Naive B cell (primary cell): ENCODE results near the gene CSF1. TPM values are rescaled to one million over a fixed set of nuclear protein-coding genes. Genes with fewer than 3 reads are reported as not detected.
A peak's percentile ranks its signal among the peaks of the same experiment; 100 is the strongest.
"Not testable (repeated sequence)": the region's sequence is repeated elsewhere in the genome, so short reads cannot be mapped to it uniquely, and the experiment has no call there.

ENCODE experiments used
- ATAC-seq, 2 donors: fragments of 150-1000 bp; cut with Tn5 transposase; 2 replicates each; pipeline ENCODE4 v1.10.0; 2021; ENCODE audit warnings: low read depth in 2 of 2, mild to moderate bottlenecking in 2 of 2, moderate library complexity in 2 of 2
- DNase-seq: peaks from one replicate; pipeline ENCODE4 v3.0.0; 2022
- H3K27ac Mint-ChIP-seq, 6 donors: one replicate each; pipeline ENCODE4 v1.8.0; 2020 to 2022; ENCODE audit warnings: mild to moderate bottlenecking in 6 of 6, mixed read lengths in 6 of 6, moderate library complexity in 5 of 6, inconsistent platforms in 2 of 6
- H3K27me3 Mint-ChIP-seq, 3 donors: one replicate each; pipeline ENCODE4 v1.8.0; 2021 to 2022; ENCODE audit warnings: mixed read lengths in 3 of 3, mild to moderate bottlenecking in 1 of 3
- H3K36me3 Mint-ChIP-seq, 2 donors: one replicate each; pipeline ENCODE4 v1.8.0; 2020 to 2022; ENCODE audit warnings: mixed read lengths in 2 of 2, inconsistent platforms in 1 of 2, mild to moderate bottlenecking in 1 of 2
- H3K4me1 Mint-ChIP-seq, 3 donors: one replicate each; pipeline ENCODE4 v1.8.0; 2020 to 2022; ENCODE audit warnings: mixed read lengths in 3 of 3, inconsistent platforms in 1 of 3, mild to moderate bottlenecking in 1 of 3, moderate library complexity in 1 of 3
- H3K4me3 Mint-ChIP-seq, 8 donors: one replicate each; pipeline ENCODE4 v1.8.0; 2020 to 2022; ENCODE audit warnings: mild to moderate bottlenecking in 8 of 8, mixed read lengths in 8 of 8, moderate library complexity in 8 of 8, inconsistent platforms in 2 of 8
- H3K9me3 Mint-ChIP-seq, 7 donors: one replicate each; pipeline ENCODE4 v1.8.0; 2020 to 2022; ENCODE audit warnings: mixed read lengths in 7 of 7, mild to moderate bottlenecking in 5 of 7, inconsistent platforms in 2 of 7, moderate library complexity in 1 of 7
- polyA plus RNA-seq, 6 donors: library from polyadenylated mRNA; unstranded; fragments of 300-500 nt; fragmentation: Illumina TruSeq; gene quantifications; one replicate each; pipeline ENCODE4 v1.2.3, GENCODE V29; 2021; ENCODE audit warnings: low read depth in 6 of 6

The CSF1 gene
- polyA plus RNA-seq, result under 1 TPM in 3 of 6 donors, not detected in 3; 0.23 to 0.60 (median 0.43) TPM

GRCh38 chr1:109910123-109910962 lies at the start of gene CSF1:
Gene CSF1 (plus strand): TSS chr1:109910849. CDS start chr1:109911024, 175 bp downstream.
- no peaks in the 10 kb centered on the region for H3K9me3 Mint-ChIP-seq
- H3K4me3 Mint-ChIP-seq, result peak within 1 kb of the TSS; percentile 79 to 93 (median 86)
- peaks cover 29 to 40% (median 36%) of the 10 kb centered on the region in 3 donors for H3K4me1 Mint-ChIP-seq
- H3K36me3 Mint-ChIP-seq, result no peaks in the 10 kb centered on the region
- peak; percentile 33 for DNase-seq
- peak; percentile 17 to 21 for ATAC-seq
- peak within 1 kb of the TSS in 5 of 6 donors; percentile 49 to 74 (median 54) for H3K27ac Mint-ChIP-seq
- H3K27me3 Mint-ChIP-seq, result peaks cover 62 to 87% (median 84%) of the 10 kb centered on the region in 3 donors

- ATAC-seq, H3K36me3 Mint-ChIP-seq, H3K4me1 Mint-ChIP-seq, H3K4me3 Mint-ChIP-seq, DNase-seq, H3K27ac Mint-ChIP-seq: not testable (repeated sequence)
- Mint-ChIP-seq H3K9me3 (peaks cover 2 to 13% (median 7%) of the 10 kb centered on the region in 7 donors), H3K27me3 (peaks cover 18 to 29% (median 28%) of the 10 kb centered on the region in 3 donors)
Observed at GRCh38 chr1:109861616-109862015, 49.0 kb upstream of the CSF1 start.

- ATAC-seq (no peak), DNase-seq (no peak)
- no peak overlapping the region for H3K27ac Mint-ChIP-seq
- peaks cover 9 to 16% (median 15%) of the 10 kb centered on the region in 3 donors for H3K27me3 Mint-ChIP-seq
- no peaks in the 10 kb centered on the region for H3K36me3 Mint-ChIP-seq
- peaks cover 2 to 13% (median 7%) of the 10 kb centered on the region in 7 donors for H3K9me3 Mint-ChIP-seq
- H3K4me3 Mint-ChIP-seq, result no peak overlapping the region
- H3K4me1 Mint-ChIP-seq, result peaks cover 0 to 6% (median 4%) of the 10 kb centered on the region in 3 donors
Observed at GRCh38 chr1:109863667-109864046, 47.0 kb upstream of the CSF1 start.

GRCh38 chr1:109864047-109864822 lies 46.4 kb upstream of the CSF1 start:
- peaks cover 0 to 6% (median 4%) of the 10 kb centered on the region in 3 donors for H3K4me1 Mint-ChIP-seq
- ATAC-seq (no peak), DNase-seq (no peak)
- H3K4me3 Mint-ChIP-seq, result no peak overlapping the region
- H3K36me3 Mint-ChIP-seq, result no peaks in the 10 kb centered on the region
- H3K9me3 Mint-ChIP-seq, result peaks cover 2 to 13% (median 7%) of the 10 kb centered on the region in 7 donors
- H3K27me3 Mint-ChIP-seq, result peaks cover 9 to 14% (median 13%) of the 10 kb centered on the region in 3 donors
- no peak overlapping the region for H3K27ac Mint-ChIP-seq

GRCh38 chr1:109864930-109865612 lies 45.6 kb upstream of the CSF1 start:
- Mint-ChIP-seq H3K9me3 (peaks cover 2 to 13% (median 7%) of the 10 kb centered on the region in 7 donors), H3K27me3 (peaks cover 4 to 5% (median 5%) of the 10 kb centered on the region in 3 donors), H3K27ac (no peak overlapping the region), H3K4me1 (peaks cover 0 to 6% (median 4%) of the 10 kb centered on the region in 3 donors), H3K4me3 (no peak overlapping the region), H3K36me3 (no peaks in the 10 kb centered on the region)
- ATAC-seq, result no peak
- no peak for DNase-seq

GRCh38 chr1:109866071-109866470 lies 44.6 kb upstream of the CSF1 start:
- H3K27ac Mint-ChIP-seq, result no peak overlapping the region
- peaks cover 0 to 4% (median 0%) of the 10 kb centered on the region in 3 donors for H3K27me3 Mint-ChIP-seq
- no peaks in the 10 kb centered on the region for H3K36me3 Mint-ChIP-seq
- peaks cover 0 to 6% (median 4%) of the 10 kb centered on the region in 3 donors for H3K4me1 Mint-ChIP-seq
- ATAC-seq (no peak), DNase-seq (no peak)
- peaks cover 2 to 13% (median 4%) of the 10 kb centered on the region in 7 donors for H3K9me3 Mint-ChIP-seq
- H3K4me3 Mint-ChIP-seq, result no peak overlapping the region

GRCh38 chr1:109873278-109874175 lies 37.1 kb upstream of the CSF1 start:
- Mint-ChIP-seq H3K27ac (no peak overlapping the region), H3K9me3 (no peaks in the 10 kb centered on the region), H3K4me3 (no peak overlapping the region), H3K4me1 (peaks cover 13 to 24% (median 23%) of the 10 kb centered on the region in 3 donors), H3K27me3 (peaks cover 21 to 40% (median 36%) of the 10 kb centered on the region in 3 donors), H3K36me3 (peaks cover 0 to 4% of the 10 kb centered on the region in 2 donors)
- ATAC-seq (no peak), DNase-seq (no peak)

GRCh38 chr1:109874445-109874844 lies 36.2 kb upstream of the CSF1 start:
- DNase-seq (no peak), ATAC-seq (no peak)
- no peak overlapping the region for H3K4me3 Mint-ChIP-seq
- peak overlapping the region in 1 of 6 donors; percentile 55 for H3K27ac Mint-ChIP-seq
- peaks cover 21 to 40% (median 36%) of the 10 kb centered on the region in 3 donors for H3K27me3 Mint-ChIP-seq
- peaks cover 0 to 4% of the 10 kb centered on the region in 2 donors for H3K36me3 Mint-ChIP-seq
- H3K4me1 Mint-ChIP-seq, result peaks cover 13 to 24% (median 24%) of the 10 kb centered on the region in 3 donors
- no peaks in the 10 kb centered on the region for H3K9me3 Mint-ChIP-seq

- no peak overlapping the region for H3K4me3 Mint-ChIP-seq
- peaks cover 21 to 46% (median 36%) of the 10 kb centered on the region in 3 donors for H3K27me3 Mint-ChIP-seq
- peak overlapping the region in 1 of 6 donors; percentile 18 for H3K27ac Mint-ChIP-seq
- peaks cover 13 to 31% (median 24%) of the 10 kb centered on the region in 3 donors for H3K4me1 Mint-ChIP-seq
- peaks cover 0 to 4% of the 10 kb centered on the region in 2 donors for H3K36me3 Mint-ChIP-seq
- no peak for DNase-seq
- no peak for ATAC-seq
- no peaks in the 10 kb centered on the region for H3K9me3 Mint-ChIP-seq
Observed at GRCh38 chr1:109875874-109876273, 34.8 kb upstream of the CSF1 start.

- Mint-ChIP-seq H3K4me3 (peak overlapping the region in 1 of 8 donors; percentile 16), H3K9me3 (no peaks in the 10 kb centered on the region), H3K27ac (peak overlapping the region in 1 of 6 donors; percentile 34), H3K27me3 (peaks cover 21 to 46% (median 36%) of the 10 kb centered on the region in 3 donors), H3K4me1 (peaks cover 13 to 31% (median 24%) of the 10 kb centered on the region in 3 donors), H3K36me3 (peaks cover 0 to 4% of the 10 kb centered on the region in 2 donors)
- ATAC-seq (peak; percentile 78 to 82), DNase-seq (peak; percentile 18)
Observed at GRCh38 chr1:109876617-109877316, 33.9 kb upstream of the CSF1 start.

GRCh38 chr1:109877317-109877771 lies 33.3 kb upstream of the CSF1 start:
- Mint-ChIP-seq H3K36me3 (peaks cover 0 to 4% of the 10 kb centered on the region in 2 donors), H3K27ac (peak overlapping the region in 1 of 6 donors; percentile 34), H3K27me3 (peaks cover 21 to 46% (median 34%) of the 10 kb centered on the region in 3 donors), H3K4me3 (no peak overlapping the region), H3K9me3 (no peaks in the 10 kb centered on the region), H3K4me1 (peaks cover 13 to 31% (median 24%) of the 10 kb centered on the region in 3 donors)
- DNase-seq, result no peak
- ATAC-seq, result no peak
